GM18870 (cell line): ENCODE measurements around the gene ZNF25.
"Not testable (repeated sequence)": the region's sequence is repeated elsewhere in the genome, so short reads cannot be mapped to it uniquely, and the experiment has no call there.

ENCODE experiments used
- ATAC-seq: cut with Tn5 transposase; IDR thresholded peaks from one replicate; pipeline ENCODE4 v1.9.1; 2021; ENCODE audit warnings: moderate library complexity; ENCODE audit not compliant: unreplicated experiment

ZNF25 gene

GRCh38 chr10:37976091-37976879 lies at the start of gene ZNF25:
Gene ZNF25 (minus strand): TSS chr10:37976647. CDS start chr10:37971722, 4,925 bp downstream.
- ATAC-seq: peak; percentile 93

DNA sequence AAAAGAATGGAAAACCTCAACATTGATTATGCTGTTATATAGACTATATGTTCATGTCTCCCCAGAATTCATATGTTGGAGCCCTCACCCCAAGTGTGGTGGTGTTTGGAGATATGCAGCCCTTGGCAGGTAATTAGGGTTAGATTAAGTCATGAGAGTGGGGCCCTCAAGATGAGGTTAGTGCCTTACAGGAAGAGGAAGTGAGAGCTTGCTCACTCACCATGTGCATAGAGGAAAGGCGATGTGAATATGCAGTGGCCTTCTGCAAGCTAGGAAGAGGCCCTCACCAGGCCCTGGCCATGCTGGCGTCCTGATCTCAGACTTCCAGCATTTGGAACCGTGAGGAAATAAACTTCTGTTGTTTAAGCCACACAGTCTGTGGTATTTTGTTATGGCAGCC lies 48.8 kb upstream of the ZNF25 start:
- ATAC-seq: peak; percentile 60

DNA sequence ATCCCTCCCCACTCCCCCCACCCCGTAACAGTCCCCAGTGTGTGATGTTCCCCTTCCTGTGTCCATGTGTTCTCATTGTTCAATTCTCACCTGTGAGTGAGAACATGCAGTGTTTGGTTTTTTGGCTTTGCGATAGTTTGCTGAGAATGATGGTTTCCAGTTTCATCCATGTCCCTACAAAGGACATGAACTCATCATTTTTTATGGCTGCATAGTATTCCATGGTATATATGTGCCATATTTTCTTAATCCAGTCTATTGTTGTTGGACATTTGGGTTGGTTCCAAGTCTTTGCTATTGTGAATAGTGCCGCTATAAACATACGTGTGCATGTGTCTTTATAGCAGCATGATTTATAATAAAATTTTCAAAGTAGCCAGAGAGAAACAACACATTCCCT lies 42.7 kb upstream of the ZNF25 start:
- ATAC-seq: not testable (repeated sequence)

DNA sequence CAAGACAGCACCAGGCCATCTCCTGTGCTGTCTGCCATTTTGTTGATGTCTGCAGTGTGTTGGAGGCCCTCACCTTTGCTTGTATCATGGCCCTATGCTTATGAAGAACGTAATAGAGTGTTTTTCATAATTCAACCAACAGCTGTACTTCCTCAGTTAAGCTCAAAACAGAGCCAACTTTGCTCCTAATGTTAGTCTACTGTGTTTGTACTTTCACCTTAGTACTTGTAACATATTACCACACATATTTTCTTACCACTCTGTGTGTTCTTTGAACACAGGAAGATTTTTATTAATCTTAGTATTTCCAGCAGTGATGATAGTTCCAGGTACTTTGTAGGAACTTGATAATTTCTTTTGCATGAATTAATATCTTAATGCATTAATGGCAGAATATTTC lies 39.9 kb upstream of the ZNF25 start:
- no peak for ATAC-seq

DNA sequence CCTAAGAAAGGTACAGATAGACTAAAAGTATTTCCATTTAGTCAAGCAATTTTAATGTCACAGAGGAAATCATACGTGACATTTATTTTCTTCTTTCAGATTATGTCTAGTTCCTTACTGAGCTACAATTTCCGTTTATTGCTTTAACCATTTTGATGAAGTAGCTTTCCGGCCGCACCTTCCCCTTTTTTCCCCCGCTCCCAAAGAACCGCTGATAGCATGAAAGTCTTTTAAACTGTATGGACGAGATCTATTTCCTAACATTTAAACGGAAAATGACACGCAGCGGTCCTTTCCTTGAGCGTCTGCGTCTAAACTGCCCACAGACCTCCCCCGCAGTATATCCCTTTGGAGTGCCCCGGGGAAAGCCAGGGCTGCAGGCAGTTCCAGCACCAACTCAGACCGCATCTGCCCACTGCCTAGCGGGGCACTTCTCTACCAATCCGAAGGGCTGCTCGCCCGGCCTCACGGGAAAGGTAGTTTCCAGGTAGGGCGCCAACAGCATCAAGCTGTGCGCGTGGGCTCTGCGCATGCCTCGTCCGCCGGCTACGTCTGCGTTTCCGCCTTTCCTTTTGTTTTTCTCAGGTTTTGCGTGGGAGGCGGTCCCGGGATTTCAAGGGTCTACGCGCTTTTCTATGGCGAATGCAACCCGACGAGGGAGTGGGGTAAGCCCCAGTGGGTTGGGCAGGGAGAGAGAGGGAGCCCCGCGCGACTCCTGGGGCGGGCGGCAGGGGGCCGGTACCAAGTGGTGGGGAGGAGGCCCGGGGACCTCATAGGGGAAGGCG lies 33.9 kb upstream of the ZNF25 start, which contains the start of gene ZNF33A:
ZNF33A (plus strand) TSS at position 557 of the 785 bp plus-strand sequence. CDS start 1,667 bp downstream, outside the sequence.
- peak; percentile 89 for ATAC-seq

GRCh38 chr10:38007991-38008390 lies 31.5 kb upstream of the ZNF25 start:
- no peak for ATAC-seq

DNA sequence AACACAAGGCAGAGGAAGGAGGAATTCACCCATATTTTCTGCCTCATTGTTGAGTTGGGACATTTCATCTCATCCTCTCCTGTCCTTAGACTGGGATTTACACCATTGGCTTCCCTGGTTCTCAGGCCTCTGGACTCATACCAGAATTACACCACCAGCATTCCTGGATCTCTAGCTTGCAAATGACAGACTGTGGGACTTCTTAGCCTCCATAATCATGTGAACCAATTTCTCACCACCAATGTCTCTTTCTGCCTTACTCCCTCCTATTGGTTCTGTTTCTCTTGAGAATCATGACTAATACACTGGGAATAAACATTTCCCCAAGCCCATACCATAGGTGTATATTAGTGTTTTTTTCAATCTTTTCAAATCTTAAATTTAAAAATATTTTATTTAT lies 31.1 kb upstream of the ZNF25 start:
- no peak for ATAC-seq

- ATAC-seq: no peak
Measured at GRCh38 chr10:38003588-38003987, 27.1 kb upstream of the ZNF25 start.

DNA sequence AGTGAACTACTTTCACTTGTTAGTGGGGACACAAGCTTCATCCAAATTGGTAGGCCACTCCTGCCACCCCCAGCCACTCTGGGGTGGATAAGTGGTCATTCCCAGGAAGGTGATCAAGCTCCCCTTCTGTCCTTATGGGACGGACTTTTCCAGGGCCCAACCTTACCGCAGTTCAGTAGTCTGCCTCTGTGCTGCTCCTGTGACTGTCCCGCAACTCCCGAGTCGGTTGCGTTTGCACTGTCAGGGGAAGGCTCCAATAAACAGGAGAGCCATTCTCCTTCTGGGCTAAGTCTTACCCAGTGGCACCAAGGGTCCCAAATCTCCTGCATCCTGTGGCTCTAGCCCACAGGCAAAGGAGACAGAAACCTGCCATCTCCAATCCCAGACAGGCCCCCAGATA lies 26.6 kb upstream of the ZNF25 start:
- ATAC-seq: no peak

DNA sequence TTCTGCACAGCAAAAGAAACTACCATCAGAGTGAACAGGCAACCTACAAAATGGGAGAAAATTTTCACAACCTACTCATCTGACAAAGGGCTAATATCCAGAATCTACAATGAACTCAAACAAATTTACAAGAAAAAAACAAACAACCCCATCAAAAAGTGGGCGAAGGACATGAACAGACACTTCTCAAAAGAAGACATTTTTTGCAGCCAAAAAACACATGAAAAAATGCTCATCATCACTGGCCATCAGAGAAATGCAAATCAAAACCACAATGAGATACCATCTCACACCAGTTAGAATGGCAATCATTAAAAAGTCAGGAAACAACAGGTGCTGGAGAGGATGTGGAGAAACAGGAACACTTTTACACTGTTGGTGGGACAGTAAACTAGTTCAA lies 24.0 kb upstream of the ZNF25 start:
- not testable (repeated sequence) for ATAC-seq

- ATAC-seq: not testable (repeated sequence)
Measured at GRCh38 chr10:37998920-37999319, 22.5 kb upstream of the ZNF25 start.

DNA sequence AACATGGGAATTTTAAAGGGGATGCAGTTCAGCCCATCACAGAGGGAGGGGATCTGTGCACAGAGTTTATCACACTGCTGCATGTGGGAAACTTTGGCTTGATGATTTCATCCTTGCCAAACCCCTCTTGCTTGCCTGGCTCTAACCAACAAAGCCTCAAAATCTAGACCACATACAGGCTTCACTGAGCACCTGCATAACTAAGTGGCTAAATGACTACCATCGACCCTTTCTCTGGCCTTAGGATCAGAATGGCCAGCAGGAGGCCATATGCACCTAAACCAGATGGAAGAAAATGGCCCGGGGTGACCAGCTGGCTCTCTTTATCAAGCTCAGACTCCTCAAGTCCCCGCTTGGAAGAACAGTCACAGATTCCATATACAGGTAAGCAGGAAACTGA lies 15.6 kb upstream of the ZNF25 start:
- ATAC-seq: no peak

DNA sequence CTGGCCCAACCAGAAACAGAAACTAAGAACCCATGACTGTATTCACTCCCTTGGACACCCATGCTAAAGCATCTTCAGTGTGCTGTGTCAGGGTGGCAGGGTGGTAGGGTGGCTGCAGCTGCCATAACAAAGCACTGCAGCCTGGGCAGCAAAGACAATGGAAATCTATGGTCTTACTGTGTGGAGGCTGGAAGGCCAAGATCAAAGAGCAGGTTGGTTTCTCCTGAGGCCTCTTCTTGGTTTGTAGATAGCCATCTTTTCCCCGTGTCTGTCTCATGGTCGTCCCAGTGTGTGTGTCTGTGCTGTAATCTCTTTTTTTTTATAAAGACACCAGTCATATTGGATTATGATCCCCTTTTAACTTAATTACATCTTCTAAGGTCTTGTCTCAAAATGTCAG lies 15.2 kb upstream of the ZNF25 start:
- no peak for ATAC-seq

DNA sequence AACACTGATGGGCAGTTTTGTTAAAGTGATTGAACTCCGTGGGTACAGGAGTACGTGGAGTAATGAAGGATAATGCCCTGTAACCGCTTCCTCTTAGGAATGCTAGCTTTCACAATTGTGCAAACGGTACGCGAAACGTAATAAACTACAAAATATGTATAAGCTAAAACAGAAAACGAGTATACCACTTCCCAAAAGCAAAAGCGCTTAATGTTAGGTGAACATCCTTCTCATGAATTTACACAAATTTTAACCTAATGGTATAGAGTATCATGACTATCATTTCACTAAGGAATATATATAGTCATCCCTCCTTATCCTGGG lies 395 bp upstream of the ZNF25 start:
- ATAC-seq: no peak

GRCh38 chr10:37975401-37975991 lies 951 bp downstream of the ZNF25 start:
- no peak for ATAC-seq

DNA sequence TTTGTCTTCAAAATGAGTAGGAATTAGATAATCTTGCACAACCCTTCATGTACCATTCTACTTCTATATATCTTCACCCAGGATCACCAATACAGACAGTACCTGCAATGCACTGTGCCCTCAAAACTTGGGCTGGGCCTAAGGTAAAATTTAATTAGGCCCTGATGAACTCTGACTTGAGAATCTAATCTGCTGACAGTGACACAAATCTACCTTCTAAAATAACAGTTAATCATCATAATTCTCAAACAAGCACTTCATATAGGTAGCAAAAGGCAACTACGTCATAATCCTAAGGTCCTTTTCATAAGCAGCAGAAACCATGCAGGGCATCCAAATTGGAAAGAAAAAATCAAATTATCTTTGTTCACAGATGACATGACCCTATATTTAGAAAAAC lies 4.1 kb downstream of the ZNF25 start:
- no peak for ATAC-seq

- ATAC-seq: no peak
Measured at GRCh38 chr10:37965006-37965405, 11.4 kb downstream of the ZNF25 start.

GRCh38 chr10:37960591-37961137 lies 15.8 kb downstream of the ZNF25 start:
- ATAC-seq: no peak

GRCh38 chr10:37957841-37958240 lies 18.6 kb downstream of the ZNF25 start:
- no peak for ATAC-seq

DNA sequence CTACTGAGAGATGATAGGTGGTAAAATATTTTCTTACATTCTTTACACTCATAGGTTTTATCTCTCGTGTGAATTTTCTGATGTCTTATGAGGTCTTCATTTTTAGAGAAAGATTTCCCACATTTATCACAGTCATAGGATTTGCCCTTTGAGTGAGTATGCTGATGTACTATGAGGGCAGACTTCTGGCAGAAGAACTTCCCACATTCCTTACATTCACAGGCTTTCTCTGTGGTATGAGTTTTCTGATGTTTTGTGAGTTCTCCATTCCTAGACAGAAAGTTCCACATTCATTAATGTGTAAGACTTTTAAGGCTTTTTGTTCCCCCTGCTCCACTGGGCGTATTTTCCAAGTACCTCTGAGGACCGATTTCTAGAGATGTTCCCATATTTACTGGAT lies 23.5 kb downstream of the ZNF25 start:
- no peak for ATAC-seq

DNA sequence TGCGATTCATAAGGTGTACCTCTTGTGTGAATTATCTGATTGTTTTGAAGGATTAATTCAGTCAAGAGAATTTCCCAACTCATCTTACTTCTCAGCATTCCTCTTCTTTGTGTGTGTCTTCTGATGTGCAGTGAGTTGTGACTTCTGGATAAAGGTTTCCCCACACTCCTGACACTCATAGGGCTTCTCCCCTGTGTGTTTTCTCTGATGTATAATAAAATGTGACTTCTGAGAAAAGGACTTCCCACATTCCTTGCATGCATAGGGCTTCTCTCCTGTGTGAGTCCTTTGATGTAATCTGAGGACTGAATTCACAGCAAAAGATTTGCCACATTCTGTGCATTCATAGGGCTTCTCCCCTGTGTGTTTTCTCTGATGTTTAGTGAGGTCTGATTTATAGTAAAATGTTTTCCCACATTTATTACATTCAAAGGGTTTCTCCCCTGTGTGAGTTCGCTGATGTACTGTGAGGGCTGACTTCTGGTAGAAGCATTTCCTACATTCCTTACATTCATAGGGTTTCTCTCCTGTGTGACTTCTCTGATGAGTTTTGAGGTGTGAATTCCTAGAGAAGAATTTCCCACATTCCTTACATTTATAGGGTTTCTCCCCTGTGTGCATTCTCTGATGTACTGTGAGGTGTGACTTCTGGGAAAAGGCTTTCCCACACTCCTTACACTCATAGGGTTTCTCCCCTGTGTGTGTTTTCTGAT lies 24.2 kb downstream of the ZNF25 start:
- no peak for ATAC-seq
